HG03432 (cell line): ENCODE measurements around the gene TFPT.

Source experiments
- ATAC-seq: cut with Tn5 transposase; IDR thresholded peaks from one replicate; pipeline ENCODE4 v1.9.1; 2021; ENCODE audit warnings: mild to moderate bottlenecking, moderate library complexity; ENCODE audit not compliant: unreplicated experiment

TFPT gene

GRCh38 chr19:54149021-54149812 is 33.8 kb upstream of the TFPT start:
- ATAC-seq, result no peak

GRCh38 chr19:54148158-54148557 is 32.7 kb upstream of the TFPT start:
- no peak for ATAC-seq

- ATAC-seq, result no peak
These were observed 32.2 kb upstream of the TFPT start for GRCh38 chr19:54147676-54148075.

GRCh38 chr19:54145541-54146158 is 30.2 kb upstream of the TFPT start:
- no peak for ATAC-seq

GRCh38 chr19:54142166-54142780 is 26.8 kb upstream of the TFPT start:
- no peak for ATAC-seq

GRCh38 chr19:54141356-54141755 is 25.9 kb upstream of the TFPT start:
- ATAC-seq, result no peak

GRCh38 chr19:54138489-54139256 is 23.2 kb upstream of the TFPT start:
- ATAC-seq, result no peak

GRCh38 chr19:54137699-54138488 is 22.4 kb upstream of the TFPT start, which contains the start of gene CNOT3:
Gene CNOT3 (plus strand): TSS chr19:54137762. CDS start chr19:54142979, 5,217 bp downstream.
- no peak for ATAC-seq

- ATAC-seq, result peak; percentile 83
These were observed 21.6 kb upstream of the TFPT start for GRCh38 chr19:54136864-54137698.

GRCh38 chr19:54136086-54136863 is 20.8 kb upstream of the TFPT start:
- no peak for ATAC-seq

GRCh38 chr19:54133957-54134590 is 18.6 kb upstream of the TFPT start:
- ATAC-seq, result no peak

GRCh38 chr19:54133312-54133956 is 18.0 kb upstream of the TFPT start:
- no peak for ATAC-seq

- ATAC-seq, result no peak
These were observed 14.2 kb upstream of the TFPT start for GRCh38 chr19:54129617-54129996.

GRCh38 chr19:54128796-54129616 is 13.5 kb upstream of the TFPT start:
- ATAC-seq, result no peak

- no peak for ATAC-seq
These were observed 12.9 kb upstream of the TFPT start for GRCh38 chr19:54128441-54128725.

GRCh38 chr19:54127688-54128440 is 12.4 kb upstream of the TFPT start:
- no peak for ATAC-seq

GRCh38 chr19:54125713-54126112 is 10.3 kb upstream of the TFPT start:
- ATAC-seq, result no peak
